Measurements from ENCODE around the gene EXOC6.

EXOC6 gene

GRCh38 chr10:92830478-92831389, 17.6 kb upstream of the EXOC6 start:
- Histone ChIP-seq H3K4me3 (ENCODE audit: low read depth, low read length) (no peak overlapping the region), H3K4me1 (peaks cover 6% of the 10 kb centered on the region), H3K36me3 (no peaks in the 10 kb centered on the region), H3K27me3 (no peaks in the 10 kb centered on the region), H3K9me3 (no peaks in the 10 kb centered on the region)
- DNase-seq = no peak
- TF ChIP-seq, protein P1, sequence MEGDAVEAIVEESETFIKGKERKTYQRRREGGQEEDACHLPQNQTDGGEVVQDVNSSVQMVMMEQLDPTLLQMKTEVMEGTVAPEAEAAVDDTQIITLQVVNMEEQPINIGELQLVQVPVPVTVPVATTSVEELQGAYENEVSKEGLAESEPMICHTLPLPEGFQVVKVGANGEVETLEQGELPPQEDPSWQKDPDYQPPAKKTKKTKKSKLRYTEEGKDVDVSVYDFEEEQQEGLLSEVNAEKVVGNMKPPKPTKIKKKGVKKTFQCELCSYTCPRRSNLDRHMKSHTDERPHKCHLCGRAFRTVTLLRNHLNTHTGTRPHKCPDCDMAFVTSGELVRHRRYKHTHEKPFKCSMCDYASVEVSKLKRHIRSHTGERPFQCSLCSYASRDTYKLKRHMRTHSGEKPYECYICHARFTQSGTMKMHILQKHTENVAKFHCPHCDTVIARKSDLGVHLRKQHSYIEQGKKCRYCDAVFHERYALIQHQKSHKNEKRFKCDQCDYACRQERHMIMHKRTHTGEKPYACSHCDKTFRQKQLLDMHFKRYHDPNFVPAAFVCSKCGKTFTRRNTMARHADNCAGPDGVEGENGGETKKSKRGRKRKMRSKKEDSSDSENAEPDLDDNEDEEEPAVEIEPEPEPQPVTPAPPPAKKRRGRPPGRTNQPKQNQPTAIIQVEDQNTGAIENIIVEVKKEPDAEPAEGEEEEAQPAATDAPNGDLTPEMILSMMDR (IDR thresholded peaks at IDR 0.05; ENCODE audit: low read depth, low read length) = no peak

DNA sequence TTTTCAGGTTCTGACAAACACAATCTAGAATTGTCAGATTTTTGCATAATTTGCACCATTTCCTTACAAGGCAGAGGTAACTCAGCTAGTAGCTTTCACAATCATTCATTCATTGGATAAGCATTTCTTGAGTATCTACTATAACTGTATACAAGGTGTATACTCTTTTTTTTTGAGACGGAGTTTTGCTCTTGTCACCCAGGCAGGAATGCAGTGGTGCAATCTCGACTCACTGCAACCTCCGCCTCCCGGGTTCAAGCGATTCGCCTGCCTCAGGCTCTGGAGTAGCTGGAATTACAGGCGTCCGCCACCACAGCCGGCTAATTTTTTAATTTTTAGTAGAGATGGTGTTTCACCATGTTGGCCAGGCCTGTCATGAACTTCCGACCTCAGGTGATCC, 16.2 kb upstream of the EXOC6 start:
- no peak overlapping the region for H3K4me3 ChIP-seq (ENCODE audit: low read depth, low read length)
- peaks cover 6% of the 10 kb centered on the region for H3K4me1 ChIP-seq
- no peak for DNase-seq
- TF ChIP-seq, protein P1 (IDR thresholded peaks at IDR 0.05; ENCODE audit: low read depth, low read length) = no peak
- no peaks in the 10 kb centered on the region for H3K27me3 ChIP-seq
- no peaks in the 10 kb centered on the region for H3K36me3 ChIP-seq
- no peaks in the 10 kb centered on the region for H3K9me3 ChIP-seq

- no peaks in the 10 kb centered on the region for H3K36me3 ChIP-seq
- H3K27me3 ChIP-seq = no peaks in the 10 kb centered on the region
- no peaks in the 10 kb centered on the region for H3K9me3 ChIP-seq
- TF ChIP-seq, protein P1 (IDR thresholded peaks at IDR 0.05; ENCODE audit: low read depth, low read length) = no peak
- no peak overlapping the region for H3K4me3 ChIP-seq (ENCODE audit: low read depth, low read length)
- H3K4me1 ChIP-seq = peaks cover 6% of the 10 kb centered on the region
- DNase-seq = no peak
Measured at GRCh38 chr10:92832998-92833650, 15.2 kb upstream of the EXOC6 start.

DNA sequence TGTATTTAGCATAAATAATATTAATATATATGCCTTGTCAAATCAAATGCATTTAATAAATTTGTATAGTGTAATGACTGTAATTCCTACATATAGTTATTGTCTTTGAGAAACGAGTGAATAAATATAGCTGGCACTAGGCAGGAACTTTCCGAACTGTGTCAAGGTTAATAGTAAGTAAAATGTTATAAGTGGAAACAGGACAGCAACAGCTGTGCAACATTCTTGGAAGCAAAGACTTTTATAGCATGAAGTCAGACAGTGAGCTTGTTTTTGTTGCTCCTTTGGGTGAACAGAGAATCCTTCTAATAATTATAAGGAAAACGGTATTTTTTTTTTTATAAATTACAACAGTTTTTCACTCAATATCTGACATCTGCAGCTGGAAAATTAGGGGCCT, 14.0 kb upstream of the EXOC6 start:
- H3K27me3 ChIP-seq = no peaks in the 10 kb centered on the region
- H3K9me3 ChIP-seq = no peaks in the 10 kb centered on the region
- TF ChIP-seq, protein P1 (IDR thresholded peaks at IDR 0.05; ENCODE audit: low read depth, low read length) = no peak
- H3K4me1 ChIP-seq = peaks cover 7% of the 10 kb centered on the region
- no peaks in the 10 kb centered on the region for H3K36me3 ChIP-seq
- H3K4me3 ChIP-seq (ENCODE audit: low read depth, low read length) = no peak overlapping the region
- DNase-seq = no peak

DNA sequence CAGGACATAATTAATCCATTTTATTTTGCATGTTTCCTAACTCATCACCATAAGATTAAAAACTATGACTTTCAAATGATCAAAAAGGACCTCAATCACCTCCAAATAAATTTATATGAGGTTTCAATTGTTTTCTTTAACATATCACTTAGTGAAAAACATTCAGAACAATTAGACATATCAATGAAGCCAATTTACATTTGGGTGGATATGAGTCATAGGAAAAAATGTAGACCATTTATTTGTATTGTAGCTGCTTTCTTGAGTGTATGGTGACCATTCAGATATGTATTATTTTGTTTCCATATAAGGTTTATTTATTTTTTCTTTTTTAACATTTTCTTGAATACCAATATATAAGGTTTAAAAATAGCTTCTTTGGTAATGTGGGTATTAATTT, 13.3 kb upstream of the EXOC6 start:
- Histone ChIP-seq H3K4me3 (ENCODE audit: low read depth, low read length) (no peak overlapping the region), H3K36me3 (no peaks in the 10 kb centered on the region), H3K27me3 (no peaks in the 10 kb centered on the region), H3K9me3 (no peaks in the 10 kb centered on the region), H3K4me1 (peaks cover 5% of the 10 kb centered on the region; the same call in 1 of the 2 replicates)
- DNase-seq = no peak
- TF ChIP-seq, protein P1 (IDR thresholded peaks at IDR 0.05; ENCODE audit: low read depth, low read length) = no peak

GRCh38 chr10:92837456-92837855, 10.9 kb upstream of the EXOC6 start:
- Histone ChIP-seq H3K36me3 (no peaks in the 10 kb centered on the region), H3K27me3 (no peaks in the 10 kb centered on the region), H3K9me3 (no peaks in the 10 kb centered on the region), H3K4me3 (ENCODE audit: low read depth, low read length) (no peak overlapping the region), H3K4me1 (peaks cover 5% of the 10 kb centered on the region; the same call in 1 of the 2 replicates)
- TF ChIP-seq, protein P1 (IDR thresholded peaks at IDR 0.05; ENCODE audit: low read depth, low read length) = no peak
- no peak for DNase-seq
